Measurements from ENCODE around the gene CDK10.
"Not testable (repeated sequence)": the region's sequence is repeated elsewhere in the genome, so short reads cannot be mapped to it uniquely, and the experiment has no call there.

CDK10 gene

GRCh38 chr16:89686520-89687091, at the start of gene CDK10:
CDK10 (plus strand) TSS chr16:89686689; CDS start chr16:89686711, 22 bp downstream.
- peak; percentile 100 for DNase-seq (ENCODE audit: low spot score)

DNA sequence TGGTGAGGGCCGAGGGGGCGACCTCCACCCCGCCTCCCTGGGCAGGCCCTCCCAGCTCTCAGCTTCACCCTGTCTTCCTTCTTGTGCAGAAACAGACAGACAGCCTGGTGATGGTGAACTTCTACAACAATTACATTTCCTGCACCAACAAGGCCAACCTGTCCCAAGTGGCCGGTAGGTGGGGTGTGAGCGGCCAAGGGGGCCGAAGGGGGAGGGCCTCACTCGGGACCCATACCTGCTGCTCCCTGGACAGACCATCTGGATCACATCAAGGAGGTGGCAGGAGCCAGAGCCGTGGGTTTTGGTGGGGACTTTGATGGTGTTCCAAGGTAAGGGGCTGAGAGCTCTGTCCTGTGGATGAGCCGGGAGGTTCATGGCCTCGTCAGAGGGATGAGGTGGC, 49.1 kb upstream of the CDK10 start:
- no peak for DNase-seq (ENCODE audit: low spot score)

- no peak for DNase-seq (ENCODE audit: low spot score)
Observed at GRCh38 chr16:89638455-89638854, 48.0 kb upstream of the CDK10 start.

DNA sequence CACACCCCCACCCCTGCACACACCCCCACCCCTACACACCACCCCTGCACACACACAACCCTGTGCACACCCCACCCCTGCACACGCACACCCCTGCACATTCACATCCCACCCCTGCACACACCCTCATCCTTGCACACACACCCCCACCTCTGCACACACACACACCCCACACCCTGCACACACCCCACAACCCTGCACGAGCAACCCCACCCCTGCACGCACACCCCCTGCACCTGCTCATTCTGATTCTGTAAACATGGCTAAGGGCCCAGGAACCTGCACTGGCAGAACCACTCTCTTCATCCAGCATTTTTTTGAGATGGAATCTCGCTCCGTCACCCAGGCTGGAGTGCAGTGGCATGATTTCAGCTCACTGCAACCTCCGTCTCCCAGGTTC, 47.1 kb upstream of the CDK10 start:
- no peak for DNase-seq (ENCODE audit: low spot score)

- DNase-seq (ENCODE audit: low spot score), result no peak
Observed at GRCh38 chr16:89641458-89642119, 44.9 kb upstream of the CDK10 start.

DNA sequence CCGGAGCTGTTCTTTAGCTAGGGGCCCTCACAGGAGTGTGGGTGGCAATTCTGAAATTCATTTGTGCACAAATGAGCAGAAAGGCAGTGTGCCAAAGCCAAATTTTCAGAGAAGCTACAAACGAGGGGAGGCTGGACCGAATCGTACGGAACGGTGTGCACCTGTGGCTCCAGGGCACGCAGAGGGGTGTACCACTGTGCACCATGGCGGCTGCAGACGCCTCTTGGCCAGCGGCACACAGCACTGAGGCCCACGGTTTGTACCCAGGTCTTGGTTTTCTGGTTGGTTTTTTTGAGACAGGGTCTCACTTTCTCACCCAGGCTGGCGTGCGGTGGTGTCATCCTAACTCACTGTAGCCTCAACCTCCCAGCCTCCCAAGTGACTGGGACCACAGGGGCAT, 43.9 kb upstream of the CDK10 start:
- DNase-seq (ENCODE audit: low spot score), result no peak

DNA sequence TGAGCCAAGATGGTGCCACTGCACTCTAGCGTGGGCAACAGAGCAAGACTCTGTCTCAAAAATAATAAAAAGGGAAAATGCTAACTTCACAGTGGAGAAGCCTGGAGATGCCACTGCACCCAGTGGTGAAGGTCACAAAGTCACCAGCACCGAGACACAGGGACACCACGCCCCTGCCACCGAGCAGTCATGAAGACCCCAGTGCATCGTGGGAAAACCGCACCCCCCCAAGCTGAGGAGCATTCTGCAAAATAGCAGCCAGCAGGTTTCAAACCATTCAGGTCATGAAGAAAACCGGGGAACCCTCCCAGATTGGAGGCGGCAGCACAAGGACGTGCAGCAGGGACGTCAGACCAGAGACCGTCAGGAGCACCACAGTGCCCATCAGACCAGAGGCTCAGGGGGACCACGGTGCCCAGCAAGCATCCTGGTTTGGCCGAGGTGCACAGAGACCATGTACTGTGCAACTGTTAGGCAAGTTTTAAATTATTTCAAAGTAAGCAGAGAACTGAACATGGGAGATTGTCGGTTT, 42.7 kb upstream of the CDK10 start:
- no peak for DNase-seq (ENCODE audit: low spot score)

DNA sequence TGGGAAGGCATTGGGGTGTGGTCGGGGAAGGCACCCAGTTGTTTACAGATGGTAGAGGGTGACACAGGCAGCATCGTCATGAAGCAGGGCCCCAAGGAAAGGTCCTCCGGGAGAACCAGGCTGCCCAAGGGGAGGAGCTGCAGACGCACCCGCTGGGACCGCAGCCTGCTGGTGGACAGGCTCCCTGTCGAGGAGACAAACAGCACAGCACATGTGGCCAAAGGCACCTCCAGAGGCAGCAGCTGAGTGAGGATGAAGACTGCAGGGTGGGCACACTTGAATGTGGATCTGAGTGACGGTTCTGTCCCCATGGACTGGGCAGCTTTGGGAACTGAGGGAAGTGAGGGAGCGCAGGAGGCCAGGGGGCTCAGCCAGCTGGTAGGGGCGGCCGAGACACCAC, 41.4 kb upstream of the CDK10 start:
- DNase-seq (ENCODE audit: low spot score), result no peak

DNA sequence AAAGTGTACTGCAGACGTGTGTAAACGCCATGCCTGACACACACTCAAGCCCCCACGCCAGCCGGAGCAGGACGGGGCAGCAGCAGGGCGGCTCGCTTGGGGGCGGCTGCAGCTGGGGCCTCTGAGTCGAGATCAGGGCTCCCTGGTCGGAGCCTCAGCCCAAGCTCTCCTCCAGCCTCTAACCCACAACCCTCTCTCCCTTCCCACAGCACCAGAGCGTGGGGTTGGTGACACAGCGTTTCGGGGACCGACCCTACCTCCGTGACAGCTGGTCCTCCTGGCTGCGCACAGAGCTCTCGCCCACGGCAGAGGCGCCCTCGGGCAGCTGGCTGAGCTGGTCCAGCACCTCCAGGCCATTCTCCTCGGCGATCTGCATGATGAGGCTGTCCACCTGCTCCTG, 40.2 kb upstream of the CDK10 start:
- DNase-seq (ENCODE audit: low spot score), result no peak

- no peak for DNase-seq (ENCODE audit: low spot score)
Observed at GRCh38 chr16:89646906-89647305, 39.6 kb upstream of the CDK10 start.

GRCh38 chr16:89651584-89651983, 34.9 kb upstream of the CDK10 start:
- no peak for DNase-seq (ENCODE audit: low spot score)

DNA sequence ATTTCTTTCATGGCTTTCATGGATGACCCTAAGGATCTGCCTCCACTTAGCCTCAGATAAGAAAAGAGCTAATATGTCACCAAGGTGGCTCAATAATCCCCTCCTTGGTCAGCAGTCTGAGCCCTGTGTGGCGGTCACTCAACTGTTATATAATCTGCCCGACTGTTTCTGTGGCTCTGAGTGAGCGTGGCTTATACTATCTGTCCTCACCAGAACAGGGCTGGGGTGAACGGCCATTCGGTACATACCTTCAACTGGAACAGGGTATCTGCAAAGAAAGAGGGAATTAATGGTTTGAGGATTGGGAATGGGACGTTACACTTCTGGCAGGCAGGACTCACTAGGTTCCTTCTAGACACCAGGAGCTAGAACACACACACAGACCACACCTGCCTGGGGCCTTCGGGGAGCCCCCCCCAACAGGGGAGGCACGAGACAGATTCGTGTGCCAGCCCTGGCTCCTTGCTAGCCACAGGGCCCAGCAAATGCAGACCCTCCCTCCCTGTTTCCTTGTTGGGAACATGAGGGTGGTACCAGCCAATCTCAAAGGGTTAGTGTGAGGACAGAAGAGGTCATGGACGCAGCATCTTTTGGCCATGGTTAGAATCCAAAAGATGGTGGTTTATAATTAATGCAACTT, 32.7 kb upstream of the CDK10 start:
- DNase-seq (ENCODE audit: low spot score), result no peak

DNA sequence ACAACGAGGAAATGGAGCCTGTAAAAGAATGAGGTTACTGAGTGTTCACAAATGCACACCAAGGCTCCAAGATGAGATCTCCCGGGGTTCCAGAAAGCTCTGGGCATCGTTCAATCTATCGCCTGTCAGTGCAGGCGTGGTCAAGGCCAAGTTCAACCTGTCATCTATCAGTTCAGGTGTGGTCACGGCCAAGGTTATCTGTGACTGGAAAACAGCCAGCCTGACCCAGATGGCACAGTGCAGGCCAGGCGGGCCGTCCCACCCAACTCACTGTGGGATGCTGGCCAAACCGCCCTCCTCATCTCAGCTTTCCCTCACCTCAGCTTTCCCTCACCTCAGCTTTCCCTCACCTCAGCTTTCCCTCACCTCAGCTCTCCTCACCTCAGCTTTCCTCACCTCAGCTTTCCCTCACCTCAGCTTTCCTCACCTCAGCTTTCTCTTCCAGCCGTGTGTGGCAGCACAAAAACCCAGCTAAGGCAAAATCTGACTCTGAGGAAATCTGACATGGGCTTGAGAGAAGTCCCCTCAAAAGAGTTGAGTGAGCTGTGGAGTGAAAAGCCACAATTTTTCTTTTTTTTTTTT, 31.3 kb upstream of the CDK10 start:
- no peak for DNase-seq (ENCODE audit: low spot score)

DNA sequence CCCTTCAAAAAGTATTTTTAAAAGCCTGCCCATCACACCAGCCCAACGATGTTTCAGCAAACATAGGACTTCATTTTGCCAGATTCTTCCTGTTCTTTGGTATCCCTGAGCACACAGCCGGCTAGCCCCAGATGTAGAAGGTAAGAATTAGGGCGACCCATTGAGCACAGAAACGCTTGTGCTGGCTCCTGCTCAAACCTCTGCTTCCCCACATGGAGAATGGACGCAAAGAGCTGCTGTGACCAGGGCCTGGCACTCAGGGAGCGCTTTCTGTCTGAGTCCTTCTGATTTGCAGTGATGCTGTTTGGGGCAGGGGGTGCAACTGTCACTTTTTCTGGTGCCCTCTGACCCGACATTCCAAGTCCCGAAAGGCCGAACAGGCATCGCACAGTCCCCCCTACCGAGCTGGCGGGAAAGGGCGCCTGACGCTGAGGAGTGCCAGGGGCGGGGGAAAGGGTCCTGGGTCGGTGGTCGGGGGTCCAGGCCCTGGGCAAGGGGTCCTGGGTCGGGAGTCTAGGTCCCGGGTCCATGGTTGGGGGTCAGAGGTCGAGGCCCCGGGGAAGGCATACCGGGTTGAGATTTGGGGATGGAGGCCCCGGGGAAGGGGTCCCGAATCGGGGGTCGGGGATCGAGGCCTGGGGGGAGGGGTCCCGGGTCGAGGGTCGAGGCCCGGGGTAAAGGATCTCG, 29.9 kb upstream of the CDK10 start:
- no peak for DNase-seq (ENCODE audit: low spot score)

DNA sequence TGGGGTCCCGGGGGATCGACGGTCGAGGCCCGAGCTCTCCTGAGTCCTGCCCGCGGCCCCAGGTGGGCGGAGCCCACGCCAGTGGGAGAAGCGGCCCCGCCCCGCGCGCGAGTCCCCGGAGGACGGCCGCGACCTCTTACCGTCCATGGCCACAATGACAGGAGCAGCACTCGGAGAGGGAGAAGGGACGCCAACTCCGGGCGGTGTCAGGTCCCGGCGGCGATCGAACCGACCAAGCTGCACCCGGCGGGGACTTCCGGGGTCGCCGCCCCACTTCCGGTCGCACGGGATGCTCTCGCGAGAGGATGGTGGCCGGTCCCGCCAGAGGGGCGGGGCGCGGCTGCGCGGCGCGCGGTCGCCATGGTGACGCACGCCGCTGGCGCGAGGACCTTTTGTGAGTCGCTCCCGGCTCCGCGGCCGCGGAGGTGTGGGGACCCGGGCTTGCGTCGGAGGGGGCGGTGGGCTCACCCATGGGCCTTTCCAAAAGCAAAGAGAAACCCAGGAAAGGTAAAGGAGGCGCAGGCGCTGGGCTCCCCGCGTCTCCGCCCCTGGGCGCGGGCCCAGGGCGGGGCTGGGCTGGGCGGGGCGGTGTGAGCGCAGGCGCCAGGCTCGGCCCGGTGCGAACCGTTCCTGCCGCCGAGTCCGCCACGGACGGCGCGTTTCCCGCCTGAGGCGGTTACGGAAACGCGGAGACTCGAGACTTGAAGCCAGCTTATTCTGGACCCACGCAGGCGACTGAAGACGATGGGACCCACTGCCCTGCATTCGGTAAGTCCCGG, 28.9 kb upstream of the CDK10 start, which contains the start of the genes CHMP1A and SPATA33:
Gene CHMP1A (minus strand): TSS at position 267 of the 779 bp plus-strand sequence. CDS start 120 bp downstream, at position 147.
Gene SPATA33 (plus strand): TSS at position 395 of the 779 bp plus-strand sequence. CDS start 76 bp downstream, at position 471.
- DNase-seq (ENCODE audit: low spot score), result peak; percentile 99

DNA sequence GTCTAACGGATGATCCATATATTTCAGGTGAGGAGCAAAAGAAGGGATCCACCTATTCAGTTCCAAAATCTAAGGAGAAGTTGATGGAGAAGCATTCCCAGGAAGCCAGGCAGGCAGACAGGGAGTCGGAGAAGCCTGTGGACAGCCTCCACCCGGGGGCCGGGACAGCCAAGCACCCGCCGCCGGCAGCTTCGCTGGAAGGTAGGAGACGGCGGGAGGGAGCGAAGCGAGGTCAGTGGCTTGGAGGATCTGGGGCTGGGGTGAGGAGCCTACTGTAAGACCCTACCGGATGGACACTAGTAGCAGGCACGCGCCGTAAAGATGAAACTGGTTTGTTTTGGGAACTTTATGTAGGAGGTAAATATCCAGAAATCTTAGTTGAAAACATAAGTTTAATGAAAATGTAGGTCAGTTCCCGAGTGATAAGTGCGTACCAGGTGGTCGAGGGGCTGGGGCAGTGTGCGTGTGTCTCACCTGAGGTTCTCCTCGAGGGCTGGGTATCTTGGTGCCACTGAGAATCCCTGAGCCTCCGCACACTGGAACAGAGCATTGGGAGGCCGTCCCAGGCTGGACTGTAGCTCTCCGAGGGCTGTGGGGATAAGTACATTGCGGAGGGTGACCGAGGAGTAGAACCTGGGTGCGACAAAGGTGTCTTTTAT, 28.1 kb upstream of the CDK10 start:
- peak; percentile 46 for DNase-seq (ENCODE audit: low spot score)

DNA sequence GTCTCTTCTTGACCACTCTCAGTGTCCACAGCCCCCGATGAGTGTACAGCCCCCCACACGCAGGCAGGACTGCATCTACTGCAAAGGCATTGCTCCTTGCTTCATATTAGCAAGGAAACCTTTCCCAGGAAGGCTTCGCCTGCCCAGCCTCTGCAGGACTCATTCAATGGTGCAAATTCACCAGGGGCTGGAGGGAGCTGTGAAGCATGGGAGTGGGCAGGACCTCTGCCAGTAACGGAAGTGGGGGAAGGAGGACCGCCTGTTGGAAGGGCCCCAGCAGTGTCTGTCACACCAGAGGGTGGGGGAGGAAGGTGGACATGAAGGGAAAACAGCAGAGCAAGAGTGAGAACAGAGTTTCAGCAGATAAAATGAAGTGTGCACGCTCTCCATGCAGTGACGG, 26.3 kb upstream of the CDK10 start:
- DNase-seq (ENCODE audit: low spot score), result no peak

DNA sequence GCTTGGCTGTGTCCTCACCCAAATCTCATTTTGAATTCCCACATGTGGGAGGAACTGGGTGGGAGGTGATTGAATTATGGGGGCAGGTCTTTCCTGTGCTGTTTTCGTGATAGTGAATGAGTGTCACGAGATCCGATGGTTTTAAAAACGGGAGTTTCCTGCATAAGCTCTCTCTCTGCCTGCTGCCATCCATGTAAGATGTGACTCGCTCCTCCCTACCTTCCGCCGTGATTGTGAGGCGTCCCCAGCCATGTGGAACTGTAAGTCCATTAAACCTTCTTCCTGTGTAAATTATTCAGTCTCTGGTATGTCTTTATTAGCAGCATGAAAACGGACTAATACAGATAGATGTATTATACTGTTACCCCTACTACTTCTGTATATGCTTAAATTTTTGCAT, 25.3 kb upstream of the CDK10 start:
- DNase-seq (ENCODE audit: low spot score), result no peak

DNA sequence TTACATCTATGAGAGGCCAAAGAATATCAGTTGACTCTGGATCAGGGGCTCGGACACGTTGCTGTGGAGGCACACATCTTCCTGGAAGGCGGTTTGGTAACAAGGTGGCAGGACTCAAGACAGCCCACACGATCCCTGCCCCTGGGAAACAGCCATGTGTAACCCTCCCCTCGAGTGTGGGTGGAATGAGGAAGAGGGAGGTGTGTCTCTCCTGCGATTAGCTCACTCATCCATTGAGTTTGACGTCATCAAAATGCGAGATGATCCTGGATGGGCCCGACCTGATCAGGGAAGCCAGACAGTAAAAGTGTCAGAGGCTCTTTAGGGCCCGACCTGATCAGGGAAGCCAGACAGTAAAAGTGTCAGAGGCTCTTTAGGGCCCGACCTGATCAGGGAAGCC, 22.3 kb upstream of the CDK10 start:
- DNase-seq (ENCODE audit: low spot score), result not testable (repeated sequence)

DNA sequence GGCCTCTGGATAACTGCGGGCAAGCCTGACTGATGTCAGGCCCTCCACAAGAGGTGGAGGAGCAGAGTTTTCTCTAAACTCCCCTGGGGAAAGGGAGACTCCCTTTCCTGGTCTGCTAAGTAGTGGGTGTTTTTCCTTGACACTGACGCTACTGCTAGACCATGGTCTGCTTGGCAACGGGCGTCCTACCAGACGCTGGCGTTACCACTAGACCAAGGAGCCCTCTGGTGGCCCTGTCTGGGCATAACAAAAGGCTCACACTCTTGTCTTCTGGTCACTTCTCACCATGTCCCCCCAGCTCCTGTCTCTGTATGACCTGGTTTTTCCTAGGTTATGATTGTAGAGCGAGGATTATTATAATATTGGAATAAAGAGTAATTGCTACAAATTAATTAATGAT, 19.5 kb upstream of the CDK10 start:
- not testable (repeated sequence) for DNase-seq (ENCODE audit: low spot score)

DNA sequence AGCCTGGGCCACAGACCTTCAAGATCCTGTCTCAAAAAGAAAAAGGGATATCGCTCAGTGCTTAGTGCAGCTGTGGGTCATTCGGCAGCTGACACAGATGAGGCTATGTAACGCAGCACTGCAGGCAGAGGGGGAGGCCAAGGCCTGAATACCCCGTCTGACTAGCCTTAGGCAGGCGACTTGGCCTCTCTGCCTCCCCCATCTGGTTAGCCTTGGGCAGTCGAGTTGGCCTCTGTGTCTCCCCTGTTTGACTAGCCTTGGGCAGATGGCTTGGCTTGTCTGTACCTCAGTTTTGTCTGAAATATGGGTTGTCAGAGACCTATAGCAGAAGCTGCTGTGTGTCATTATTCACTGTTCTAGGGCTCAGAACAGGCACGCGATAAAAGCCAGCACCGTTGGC, 18.9 kb upstream of the CDK10 start:
- DNase-seq (ENCODE audit: low spot score), result no peak
